ENCODE measurements around the gene SMIM12.

The SMIM12 gene

DNA sequence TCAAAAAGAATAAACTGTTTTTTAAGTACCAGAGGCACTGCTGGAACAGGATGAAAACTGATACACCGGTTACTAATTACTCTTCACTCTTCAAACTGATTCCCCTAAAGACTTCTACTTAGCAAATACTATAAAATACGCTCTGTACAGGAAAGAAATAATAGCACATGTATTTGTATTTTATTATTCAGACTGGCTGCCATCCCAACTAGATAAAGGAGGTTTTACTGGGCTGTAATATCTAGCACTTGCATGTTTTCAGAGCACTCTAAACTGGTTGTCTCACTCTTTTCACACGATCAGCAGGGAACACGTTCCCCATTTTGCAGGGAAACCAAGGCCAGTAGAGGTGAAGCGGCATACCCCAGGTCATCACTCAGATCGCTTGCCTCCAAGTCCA, 9.2 kb downstream of the SMIM12 start:
- no peak overlapping the region for H3K4me3 ChIP-seq (ENCODE audit: low read depth, low read length)
- in situ Hi-C loops (cut with HindIII; ENCODE audit: low sequenced_read_pairs): no loop called here
- TF ChIP-seq, protein P1, sequence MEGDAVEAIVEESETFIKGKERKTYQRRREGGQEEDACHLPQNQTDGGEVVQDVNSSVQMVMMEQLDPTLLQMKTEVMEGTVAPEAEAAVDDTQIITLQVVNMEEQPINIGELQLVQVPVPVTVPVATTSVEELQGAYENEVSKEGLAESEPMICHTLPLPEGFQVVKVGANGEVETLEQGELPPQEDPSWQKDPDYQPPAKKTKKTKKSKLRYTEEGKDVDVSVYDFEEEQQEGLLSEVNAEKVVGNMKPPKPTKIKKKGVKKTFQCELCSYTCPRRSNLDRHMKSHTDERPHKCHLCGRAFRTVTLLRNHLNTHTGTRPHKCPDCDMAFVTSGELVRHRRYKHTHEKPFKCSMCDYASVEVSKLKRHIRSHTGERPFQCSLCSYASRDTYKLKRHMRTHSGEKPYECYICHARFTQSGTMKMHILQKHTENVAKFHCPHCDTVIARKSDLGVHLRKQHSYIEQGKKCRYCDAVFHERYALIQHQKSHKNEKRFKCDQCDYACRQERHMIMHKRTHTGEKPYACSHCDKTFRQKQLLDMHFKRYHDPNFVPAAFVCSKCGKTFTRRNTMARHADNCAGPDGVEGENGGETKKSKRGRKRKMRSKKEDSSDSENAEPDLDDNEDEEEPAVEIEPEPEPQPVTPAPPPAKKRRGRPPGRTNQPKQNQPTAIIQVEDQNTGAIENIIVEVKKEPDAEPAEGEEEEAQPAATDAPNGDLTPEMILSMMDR (IDR thresholded peaks at IDR 0.05; ENCODE audit: low read depth, low read length, missing control alignments): no peak
- no peak for DNase-seq (ENCODE audit: low read depth)

DNA sequence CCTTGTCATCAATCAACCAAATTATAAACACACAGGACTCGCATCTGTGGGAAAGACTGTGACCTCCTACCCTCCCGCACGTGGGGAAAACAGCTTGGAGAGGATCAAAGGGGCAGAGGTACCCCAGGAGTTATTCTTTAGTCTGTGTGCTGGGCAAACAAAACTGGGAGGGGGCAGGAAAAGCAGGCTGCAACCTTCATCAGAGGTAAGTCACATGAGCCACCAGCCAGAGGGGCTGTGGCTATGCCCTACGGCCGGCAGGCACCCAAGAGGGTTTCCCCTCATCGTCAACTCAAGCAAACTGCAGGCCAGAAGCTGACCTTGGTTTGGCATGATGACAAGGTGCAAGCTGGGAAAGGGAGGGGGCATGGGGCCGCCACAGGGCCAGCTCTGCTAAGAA, 12.5 kb downstream of the SMIM12 start:
- TF ChIP-seq, protein P1 (IDR thresholded peaks at IDR 0.05; ENCODE audit: low read depth, low read length, missing control alignments): no peak
- in situ Hi-C loops (cut with HindIII; ENCODE audit: low sequenced_read_pairs): loop anchor here (5.0 kb wide), 1 partner anchor 80 kb away; the partner anchor contains the start of gene DLGAP3
- H3K4me3 ChIP-seq (ENCODE audit: low read depth, low read length): no peak overlapping the region
- no peak for DNase-seq (ENCODE audit: low read depth)

DNA sequence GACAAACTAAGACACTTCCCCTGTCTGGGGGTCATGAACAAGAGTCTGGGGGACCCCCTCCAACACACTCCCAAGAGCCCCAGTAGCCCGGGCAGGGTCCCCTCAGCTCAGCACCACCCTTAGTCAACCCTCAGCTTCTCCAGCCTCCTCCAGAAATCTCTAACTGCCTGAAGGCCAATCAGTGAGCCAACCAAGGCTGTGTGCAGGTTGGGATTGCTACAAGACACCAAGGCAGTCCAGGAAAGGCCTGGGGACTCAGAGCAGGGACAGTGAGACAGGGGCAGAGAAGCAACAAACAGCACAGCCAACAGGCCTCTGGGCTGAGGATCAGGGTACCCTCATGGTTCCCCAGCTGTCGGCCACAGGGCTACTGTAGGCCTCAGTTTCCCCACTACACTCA, 13.3 kb downstream of the SMIM12 start:
- in situ Hi-C loops (cut with HindIII; ENCODE audit: low sequenced_read_pairs): loop anchor here (5.0 kb wide), 1 partner anchor 81 kb away; the partner anchor contains the start of gene DLGAP3
- no peak for DNase-seq (ENCODE audit: low read depth)
- TF ChIP-seq, protein P1 (IDR thresholded peaks at IDR 0.05; ENCODE audit: low read depth, low read length, missing control alignments): no peak
- H3K4me3 ChIP-seq (ENCODE audit: low read depth, low read length): no peak overlapping the region

GRCh38 chr1:34845131-34845901, 14.2 kb downstream of the SMIM12 start:
- no peak for DNase-seq (ENCODE audit: low read depth)
- no peak overlapping the region for H3K4me3 ChIP-seq (ENCODE audit: low read depth, low read length)
- in situ Hi-C loops (cut with HindIII; ENCODE audit: low sequenced_read_pairs): loop anchor here (5.0 kb wide), 1 partner anchor 82 kb away; the partner anchor contains the start of gene DLGAP3
- TF ChIP-seq, protein P1 (IDR thresholded peaks at IDR 0.05; ENCODE audit: low read depth, low read length, missing control alignments): no peak

GRCh38 chr1:34844252-34844634, 15.3 kb downstream of the SMIM12 start:
- TF ChIP-seq, protein P1 (IDR thresholded peaks at IDR 0.05; ENCODE audit: low read depth, low read length, missing control alignments): no peak
- in situ Hi-C loops (cut with HindIII; ENCODE audit: low sequenced_read_pairs): no loop called here
- no peak for DNase-seq (ENCODE audit: low read depth)
- H3K4me3 ChIP-seq (ENCODE audit: low read depth, low read length): no peak overlapping the region

GRCh38 chr1:34843392-34844251, 15.9 kb downstream of the SMIM12 start:
- TF ChIP-seq, protein P1 (IDR thresholded peaks at IDR 0.05; ENCODE audit: low read depth, low read length, missing control alignments): no peak
- no peak overlapping the region for H3K4me3 ChIP-seq (ENCODE audit: low read depth, low read length)
- DNase-seq (ENCODE audit: low read depth): no peak
- in situ Hi-C loops (cut with HindIII; ENCODE audit: low sequenced_read_pairs): no loop called here
